Measurements from ENCODE around the gene PCDHB12. TPM values are rescaled to one million over a fixed set of nuclear protein-coding genes. Genes with fewer than 3 reads are reported as not detected.
A peak's percentile ranks its signal among the peaks of the same experiment; 100 is the strongest.
"Not testable (repeated sequence)": the region's sequence is repeated elsewhere in the genome, so short reads cannot be mapped to it uniquely, and the experiment has no call there.

Gene PCDHB12
- 5.1 and 6.7 TPM in 2 replicates for total RNA-seq (2021)
- Bru-seq, nascent RNA: percentile 64 among the genes with signal in this experiment
- percentile 86 among the genes with signal in this experiment for BruChase-seq, experiment 1, labeled RNA remaining after a 2-hour chase
- BruChase-seq, experiment 2, labeled RNA remaining after a 6-hour chase: percentile 88 among the genes with signal in this experiment
- long read RNA-seq, partial matches to known transcripts: 0 of 2 reads
- long read RNA-seq, other reads (novel, unspliced or antisense): 0 of 2 reads

DNA sequence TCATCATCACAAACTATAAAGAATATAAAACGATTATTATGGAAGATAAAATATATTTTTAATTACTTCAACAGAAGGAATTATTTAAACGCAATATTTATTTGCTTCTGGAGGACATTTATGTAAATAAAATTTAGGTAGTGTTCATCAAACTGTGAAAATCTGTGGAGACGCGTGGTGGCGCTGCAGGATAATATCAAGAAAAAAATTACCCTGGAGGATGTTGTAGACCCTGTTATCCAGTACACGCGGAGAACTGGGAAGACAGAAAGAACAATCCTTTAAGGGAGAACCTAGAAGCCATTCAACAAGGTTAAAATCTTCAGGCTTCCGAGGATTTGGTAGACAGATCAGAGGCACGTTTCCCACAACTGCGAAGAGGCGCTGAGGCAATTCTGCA, at the start of gene PCDHB12:
Gene PCDHB12 (plus strand): TSS at position 242 of the 400 bp plus-strand sequence. CDS start 189 bp downstream, outside the sequence.
- Histone ChIP-seq H3K27ac (ENCODE audit: low read depth, low read length, poor library complexity, severe bottlenecking) (no peak within 1 kb of the TSS), H3K4me3 (ENCODE audit: low read depth, low read length, poor library complexity, severe bottlenecking) (peak within 1 kb of the TSS; percentile 8), H3K4me1 (ENCODE audit: insufficient read depth, low read length, poor library complexity, severe bottlenecking) (no peaks in the 10 kb centered on the region), H3K27me3 (replicated peaks; ENCODE audit: insufficient read depth, low read depth, low read length, poor library complexity) (no peaks in the 10 kb centered on the region), H3K9me3 (ENCODE audit: low read depth, low read length, poor library complexity, severe bottlenecking) (peaks cover 3% of the 10 kb centered on the region), H3K36me3 (ENCODE audit: insufficient read depth, low read length, poor library complexity, severe bottlenecking) (no peaks in the 10 kb centered on the region)
- ChIA-PET CTCF (interaction anchor here (0.8 to 0.9 kb wide), 3 partner anchors 9 to 352 kb away, joined by 3 read pairs; partner anchors contain the start of genes PCDHB11 and PCDHB6), POLR2A (ENCODE audit: low non-redundant PET) (no interaction called here)
- BruUV-seq (replicated peaks): no TSS peak
- DNase-seq (ENCODE audit: low spot score): peak; percentile 56
- intact Hi-C loops (cut with micrococcal nuclease; ENCODE audit: unreplicated experiment): no loop called here
- no peak for TF ChIP-seq EZH2 (IDR thresholded peaks at IDR 0.05; ENCODE audit: borderline replicate concordance, low read depth, low read length, poor library complexity, severe bottlenecking)
- TF ChIP-seq, protein P1, sequence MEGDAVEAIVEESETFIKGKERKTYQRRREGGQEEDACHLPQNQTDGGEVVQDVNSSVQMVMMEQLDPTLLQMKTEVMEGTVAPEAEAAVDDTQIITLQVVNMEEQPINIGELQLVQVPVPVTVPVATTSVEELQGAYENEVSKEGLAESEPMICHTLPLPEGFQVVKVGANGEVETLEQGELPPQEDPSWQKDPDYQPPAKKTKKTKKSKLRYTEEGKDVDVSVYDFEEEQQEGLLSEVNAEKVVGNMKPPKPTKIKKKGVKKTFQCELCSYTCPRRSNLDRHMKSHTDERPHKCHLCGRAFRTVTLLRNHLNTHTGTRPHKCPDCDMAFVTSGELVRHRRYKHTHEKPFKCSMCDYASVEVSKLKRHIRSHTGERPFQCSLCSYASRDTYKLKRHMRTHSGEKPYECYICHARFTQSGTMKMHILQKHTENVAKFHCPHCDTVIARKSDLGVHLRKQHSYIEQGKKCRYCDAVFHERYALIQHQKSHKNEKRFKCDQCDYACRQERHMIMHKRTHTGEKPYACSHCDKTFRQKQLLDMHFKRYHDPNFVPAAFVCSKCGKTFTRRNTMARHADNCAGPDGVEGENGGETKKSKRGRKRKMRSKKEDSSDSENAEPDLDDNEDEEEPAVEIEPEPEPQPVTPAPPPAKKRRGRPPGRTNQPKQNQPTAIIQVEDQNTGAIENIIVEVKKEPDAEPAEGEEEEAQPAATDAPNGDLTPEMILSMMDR (conservative IDR thresholded peaks at IDR 0.05; ENCODE audit: low read depth, low read length): peak; percentile 52

DNA sequence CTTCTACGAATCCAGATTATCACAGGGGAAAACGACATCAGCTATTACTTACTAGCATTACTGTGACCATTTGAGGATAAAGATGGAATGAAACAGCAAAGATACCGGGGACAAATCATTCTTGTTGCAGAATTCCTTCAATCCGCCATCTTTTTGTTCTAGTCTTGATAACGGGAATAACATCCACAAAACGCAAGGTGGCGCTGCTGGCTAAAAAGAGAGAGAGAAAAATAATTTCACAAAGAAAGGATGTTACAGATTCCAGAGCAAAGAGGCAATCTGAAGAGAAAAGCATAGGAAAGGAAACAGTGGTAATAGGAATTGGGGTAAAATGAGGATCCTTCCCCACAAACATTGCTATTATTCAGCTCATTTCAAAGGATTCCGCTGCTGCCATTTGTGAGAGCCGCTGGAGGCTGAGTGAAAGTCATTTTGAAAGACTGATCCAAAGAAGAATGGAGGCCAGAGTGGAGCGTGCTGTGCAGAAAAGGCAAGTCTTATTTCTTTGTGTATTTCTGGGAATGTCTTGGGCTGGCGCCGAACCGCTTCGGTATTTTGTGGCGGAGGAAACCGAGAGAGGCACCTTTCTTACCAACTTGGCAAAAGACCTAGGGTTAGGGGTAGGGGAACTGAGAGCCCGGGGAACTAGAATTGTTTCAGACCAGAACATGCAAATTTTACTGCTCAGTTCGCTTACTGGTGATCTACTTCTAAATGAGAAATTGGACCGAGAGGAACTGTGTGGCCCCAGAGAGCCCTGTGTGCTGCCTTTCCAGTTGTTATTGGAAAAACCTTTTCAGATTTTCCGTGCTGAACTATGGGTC, 35.9 kb upstream of the PCDHB12 start, which contains the start of gene PCDHB7:
Gene PCDHB7 (plus strand): TSS at position 264 of the 824 bp plus-strand sequence. CDS start 192 bp downstream, at position 456.
- TSS peak; percentile 43 for BruUV-seq (replicated peaks)
- no peak for TF ChIP-seq EZH2 (IDR thresholded peaks at IDR 0.05; ENCODE audit: borderline replicate concordance, low read depth, low read length, poor library complexity, severe bottlenecking)
- TF ChIP-seq, protein P1 (conservative IDR thresholded peaks at IDR 0.05; ENCODE audit: low read depth, low read length): peak; percentile 83
- H3K4me3 ChIP-seq (ENCODE audit: low read depth, low read length, poor library complexity, severe bottlenecking): peak within 1 kb of the TSS; percentile 16
- H3K27ac ChIP-seq (ENCODE audit: low read depth, low read length, poor library complexity, severe bottlenecking): no peak within 1 kb of the TSS
- POLR2A ChIA-PET (ENCODE audit: low non-redundant PET): no interaction called here
- DNase-seq (ENCODE audit: low spot score): peak; percentile 85
- H3K4me1 ChIP-seq (ENCODE audit: insufficient read depth, low read length, poor library complexity, severe bottlenecking): no peaks in the 10 kb centered on the region
- no peaks in the 10 kb centered on the region for H3K27me3 ChIP-seq (replicated peaks; ENCODE audit: insufficient read depth, low read depth, low read length, poor library complexity)
- H3K9me3 ChIP-seq (ENCODE audit: low read depth, low read length, poor library complexity, severe bottlenecking): no peaks in the 10 kb centered on the region
- H3K36me3 ChIP-seq (ENCODE audit: insufficient read depth, low read length, poor library complexity, severe bottlenecking): no peaks in the 10 kb centered on the region
- CTCF ChIA-PET: no interaction called here
- intact Hi-C loops (cut with micrococcal nuclease; ENCODE audit: unreplicated experiment): no loop called here

DNA sequence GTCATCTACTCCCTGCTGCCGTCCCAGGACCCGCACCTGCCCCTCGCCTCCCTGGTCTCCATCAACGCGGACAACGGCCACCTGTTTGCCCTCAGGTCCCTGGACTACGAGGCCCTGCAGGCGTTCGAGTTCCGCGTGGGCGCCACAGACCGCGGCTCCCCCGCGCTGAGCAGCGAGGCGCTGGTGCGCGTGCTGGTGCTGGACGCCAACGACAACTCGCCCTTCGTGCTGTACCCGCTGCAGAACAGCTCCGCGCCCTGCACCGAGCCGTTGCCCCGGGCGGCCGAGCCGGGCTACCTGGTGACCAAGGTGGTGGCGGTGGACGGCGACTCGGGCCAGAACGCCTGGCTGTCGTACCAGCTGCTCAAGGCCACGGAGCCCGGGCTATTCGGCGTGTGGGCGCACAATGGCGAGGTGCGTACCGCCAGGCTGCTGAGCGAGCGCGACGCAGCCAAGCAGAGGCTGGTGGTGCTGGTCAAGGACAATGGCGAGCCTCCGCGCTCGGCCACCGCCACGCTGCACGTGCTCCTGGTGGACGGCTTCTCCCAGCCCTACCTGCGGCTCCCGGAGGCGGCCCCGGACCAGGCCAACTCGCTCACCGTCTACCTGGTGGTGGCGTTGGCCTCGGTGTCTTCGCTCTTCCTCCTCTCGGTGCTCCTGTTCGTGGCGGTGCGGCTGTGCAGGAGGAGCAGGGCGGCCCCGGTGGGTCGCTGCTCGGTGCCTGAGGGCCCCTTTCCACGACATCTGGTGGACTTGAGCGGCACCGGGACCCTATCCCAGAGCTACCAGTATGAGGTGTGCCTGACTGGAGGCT, 34.0 kb upstream of the PCDHB12 start:
- POLR2A ChIA-PET (ENCODE audit: low non-redundant PET); H3K9me3 ChIP-seq (ENCODE audit: low read depth, low read length, poor library complexity, severe bottlenecking); H3K4me3 ChIP-seq (ENCODE audit: low read depth, low read length, poor library complexity, severe bottlenecking); H3K4me1 ChIP-seq (ENCODE audit: insufficient read depth, low read length, poor library complexity, severe bottlenecking); H3K27ac ChIP-seq (ENCODE audit: low read depth, low read length, poor library complexity, severe bottlenecking); BruUV-seq (replicated peaks); DNase-seq (ENCODE audit: low spot score); H3K36me3 ChIP-seq (ENCODE audit: insufficient read depth, low read length, poor library complexity, severe bottlenecking); H3K27me3 ChIP-seq (replicated peaks; ENCODE audit: insufficient read depth, low read depth, low read length, poor library complexity); CTCF ChIA-PET; intact Hi-C loops (cut with micrococcal nuclease; ENCODE audit: unreplicated experiment): not testable (repeated sequence)
